ENCODE results near the gene TNFSF12. TPM values are rescaled to one million over a fixed set of nuclear protein-coding genes. Genes with fewer than 3 reads are reported as not detected.
A peak's percentile ranks its signal among the peaks of the same experiment; 100 is the strongest.

The TNFSF12 gene
- total RNA-seq = 3.7 TPM

- no peak for FAIRE-seq
- peak; percentile 81 for DNase-seq (ENCODE audit: low spot score in 2 of 2)
Observed at GRCh38 chr17:7548585-7549400, at the start of gene TNFSF12. Gene TNFSF12 (plus strand): TSS chr17:7549058. CDS start chr17:7549154, 96 bp downstream.

GRCh38 chr17:7499161-7499560, 49.7 kb upstream of the TNFSF12 start:
- FAIRE-seq (no peak), DNase-seq (ENCODE audit: low spot score in 2 of 2) (no peak)

GRCh38 chr17:7501729-7502128, 47.1 kb upstream of the TNFSF12 start:
- DNase-seq (ENCODE audit: low spot score in 2 of 2) (no peak), FAIRE-seq (no peak)

- FAIRE-seq (no peak), DNase-seq (ENCODE audit: low spot score in 2 of 2) (no peak)
Observed at GRCh38 chr17:7502171-7502847, 46.5 kb upstream of the TNFSF12 start.

- DNase-seq (ENCODE audit: low spot score in 2 of 2) (no peak), FAIRE-seq (no peak)
Observed at GRCh38 chr17:7502987-7503386, 45.9 kb upstream of the TNFSF12 start.

GRCh38 chr17:7503521-7503920, 45.3 kb upstream of the TNFSF12 start:
- FAIRE-seq (no peak), DNase-seq (ENCODE audit: low spot score in 2 of 2) (no peak)

- DNase-seq (ENCODE audit: low spot score in 2 of 2) (no peak), FAIRE-seq (no peak)
Observed at GRCh38 chr17:7508145-7508544, 40.7 kb upstream of the TNFSF12 start.

GRCh38 chr17:7508846-7509245, 40.0 kb upstream of the TNFSF12 start:
- FAIRE-seq (no peak), DNase-seq (ENCODE audit: low spot score in 2 of 2) (no peak)

- no peak for DNase-seq (ENCODE audit: low spot score in 2 of 2)
Observed at GRCh38 chr17:7509937-7510336, 38.9 kb upstream of the TNFSF12 start.

GRCh38 chr17:7511108-7511507, 37.8 kb upstream of the TNFSF12 start:
- FAIRE-seq (no peak), DNase-seq (ENCODE audit: low spot score in 2 of 2) (no peak)

More at GRCh38 chr17:7509937-7510336, 38.9 kb upstream of the TNFSF12 start:
- no peak for FAIRE-seq

- no peak for DNase-seq (ENCODE audit: low spot score in 2 of 2)
Observed at GRCh38 chr17:7512105-7512504, 36.8 kb upstream of the TNFSF12 start.

GRCh38 chr17:7512824-7513540, 35.9 kb upstream of the TNFSF12 start:
- no peak for FAIRE-seq
- DNase-seq (ENCODE audit: low spot score in 2 of 2) = no peak

More at GRCh38 chr17:7512105-7512504, 36.8 kb upstream of the TNFSF12 start:
- FAIRE-seq = no peak

GRCh38 chr17:7513850-7514419, 34.9 kb upstream of the TNFSF12 start:
- FAIRE-seq (no peak), DNase-seq (ENCODE audit: low spot score in 2 of 2) (no peak)

- no peak for FAIRE-seq
- no peak for DNase-seq (ENCODE audit: low spot score in 2 of 2)
Observed at GRCh38 chr17:7515911-7516610, 32.8 kb upstream of the TNFSF12 start.

- FAIRE-seq = no peak
Observed at GRCh38 chr17:7523033-7523432, 25.8 kb upstream of the TNFSF12 start.

GRCh38 chr17:7528842-7529241, 20.0 kb upstream of the TNFSF12 start:
- no peak for DNase-seq (ENCODE audit: low spot score in 2 of 2)
- FAIRE-seq = no peak

More at GRCh38 chr17:7523033-7523432, 25.8 kb upstream of the TNFSF12 start:
- DNase-seq (ENCODE audit: low spot score in 2 of 2) = no peak

- no peak for FAIRE-seq
- no peak for DNase-seq (ENCODE audit: low spot score in 2 of 2)
Observed at GRCh38 chr17:7530023-7530900, 18.6 kb upstream of the TNFSF12 start.

- FAIRE-seq (no peak), DNase-seq (ENCODE audit: low spot score in 2 of 2) (no peak)
Observed at GRCh38 chr17:7538050-7538449, 10.8 kb upstream of the TNFSF12 start.

- FAIRE-seq = no peak
- DNase-seq (ENCODE audit: low spot score in 2 of 2) = no peak
Observed at GRCh38 chr17:7538891-7539545, 9.8 kb upstream of the TNFSF12 start.

Measured in frontal cortex (tissue), 4 donors.